ENCODE results near the gene GPC6.

- no peak for TF ChIP-seq TAF15 (IDR thresholded peaks at IDR 0.05; ENCODE audit: low read depth, low read length)
- no peak for TF ChIP-seq HDAC1 (IDR thresholded peaks at IDR 0.05)
- TF ChIP-seq MAX (CRISPR knock-in tag; IDR thresholded peaks at IDR 0.05): no peak
- TF ChIP-seq SREBF2 (CRISPR knock-in tag; IDR thresholded peaks at IDR 0.05): no peak
- no peak for TF ChIP-seq SETDB1 (IDR thresholded peaks at IDR 0.05; ENCODE audit: low read length)
- no peak for TF ChIP-seq FOXM1 (IDR thresholded peaks at IDR 0.05; ENCODE audit: low read depth)
- no peak for TF ChIP-seq FOXM1 (CRISPR knock-in tag; IDR thresholded peaks at IDR 0.05; ENCODE audit: low read depth)
- TF ChIP-seq TGIF2 (CRISPR knock-in tag; IDR thresholded peaks at IDR 0.05): no peak
Observed at GRCh38 chr13:93745884-93746283, 519.3 kb downstream of the GPC6 start.
